GM10847 (cell line): Measurements from ENCODE around the gene CTBP2.

Experiments
- POLR2A ChIP-seq: IDR thresholded peaks from 2 replicates; pipeline ENCODE4 v1.6.1; 2011; ENCODE audit not compliant: insufficient read length; ENCODE audit errors: extremely low read depth

The CTBP2 gene

DNA sequence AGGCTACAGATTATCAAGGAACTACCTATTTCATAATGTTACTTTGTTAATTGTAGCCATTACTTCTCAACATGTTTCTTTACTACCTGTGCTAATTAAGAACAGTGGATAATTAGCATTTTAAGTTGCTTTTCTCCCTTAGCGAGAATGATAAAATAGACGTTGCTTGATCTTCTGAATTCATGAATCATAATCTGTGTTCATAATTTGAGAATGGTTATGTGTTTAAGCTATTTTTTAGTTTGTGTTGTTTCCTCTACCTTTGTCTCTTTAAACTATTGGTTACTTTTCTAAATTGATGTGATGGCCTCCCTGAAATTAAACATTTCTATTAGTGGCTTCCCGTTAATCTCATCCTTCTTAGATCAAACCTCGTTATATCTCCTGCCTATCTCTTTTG lies 218.5 kb downstream of the CTBP2 start, which contains the start of gene ZRANB1:
Gene ZRANB1, plus strand, starts transcription at position 301 of the 400 bp plus-strand sequence. CDS start 371 bp downstream, outside the sequence.
- TF ChIP-seq POLR2A: no peak

- no peak for TF ChIP-seq POLR2A
Observed at GRCh38 chr10:124939290-124939689, 221.1 kb downstream of the CTBP2 start.

GRCh38 chr10:124936813-124937212 lies 223.6 kb downstream of the CTBP2 start:
- TF ChIP-seq POLR2A: no peak

DNA sequence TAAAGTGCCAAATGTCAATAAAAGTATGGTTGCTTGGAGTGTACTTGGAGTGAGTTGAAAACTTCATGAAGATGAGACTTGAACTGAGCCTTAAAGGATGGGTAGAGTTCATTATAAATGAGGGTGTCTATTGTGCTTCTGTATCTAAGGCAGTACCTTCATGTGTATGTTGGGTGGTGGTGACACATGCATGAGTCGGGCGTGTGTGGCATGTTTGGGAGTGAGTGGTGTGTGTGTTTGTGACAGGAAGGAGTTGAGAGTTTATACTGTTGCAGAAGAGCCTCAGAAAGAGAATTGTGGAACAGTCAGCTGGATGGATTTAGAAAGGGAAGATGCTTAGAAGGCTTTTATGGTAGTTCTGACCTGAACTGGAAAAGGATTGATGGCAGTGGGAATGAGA lies 224.4 kb downstream of the CTBP2 start:
- no peak for TF ChIP-seq POLR2A
